ENCODE results near the gene PCDHGC4. TPM values are rescaled to one million over a fixed set of nuclear protein-coding genes. Genes with fewer than 3 reads are reported as not detected.

Gene PCDHGC4
- polyA plus RNA-seq, 2 donors: 0.05 to 0.45 TPM

Other genes with a start within 250 kb of the PCDHGC4 start
- under 1 TPM; 0.37 to 0.80 TPM for gene PCDHB15, start 239.6 kb upstream of the PCDHGC4 start, polyA plus RNA-seq
- gene SLC25A2, start 181.0 kb upstream of the PCDHGC4 start, polyA plus RNA-seq: under 1 TPM; 0.05 to 0.29 TPM
- 10 to 100 TPM; 22.5 to 35.3 TPM for gene TAF7, start 164.2 kb upstream of the PCDHGC4 start, polyA plus RNA-seq
- under 1 TPM; 0.13 to 0.22 TPM for gene PCDHGA1, start 154.5 kb upstream of the PCDHGC4 start, polyA plus RNA-seq
- gene PCDHGA2, start 146.3 kb upstream of the PCDHGC4 start, polyA plus RNA-seq: under 1 TPM; 0.14 to 0.27 TPM
- under 1 TPM; 0.08 to 0.12 TPM for gene PCDHGA3, start 141.2 kb upstream of the PCDHGC4 start, polyA plus RNA-seq
- under 1 TPM; 0.19 to 0.39 TPM for gene PCDHGB1, start 134.9 kb upstream of the PCDHGC4 start, polyA plus RNA-seq
- gene PCDHGA4, start 130.0 kb upstream of the PCDHGC4 start, polyA plus RNA-seq: under 1 TPM; 0.11 to 0.12 TPM
- under 1 TPM; 0.20 to 0.39 TPM for gene PCDHGB2, start 125.0 kb upstream of the PCDHGC4 start, polyA plus RNA-seq
- gene PCDHGA5, start 120.9 kb upstream of the PCDHGC4 start, polyA plus RNA-seq: under 1 TPM; 0.14 to 0.28 TPM
- gene PCDHGB3, start 114.8 kb upstream of the PCDHGC4 start, polyA plus RNA-seq: under 1 TPM; 0.13 to 0.37 TPM
- under 1 TPM; 0.36 to 0.63 TPM for gene PCDHGA6, start 111.1 kb upstream of the PCDHGC4 start, polyA plus RNA-seq
- under 1 TPM; 0.24 to 0.53 TPM for gene PCDHGA7, start 102.3 kb upstream of the PCDHGC4 start, polyA plus RNA-seq
- gene PCDHGB4, start 97.3 kb upstream of the PCDHGC4 start, polyA plus RNA-seq: under 1 TPM; 0.36 to 0.37 TPM
- under 1 TPM; 0.06 to 0.29 TPM for gene PCDHGA8, start 92.4 kb upstream of the PCDHGC4 start, polyA plus RNA-seq
- gene PCDHGB5, start 87.1 kb upstream of the PCDHGC4 start, polyA plus RNA-seq: 1 to 10 TPM; 1.0 to 1.7 TPM
- under 1 TPM; 0.54 to 0.83 TPM for gene PCDHGA9, start 82.3 kb upstream of the PCDHGC4 start, polyA plus RNA-seq
- gene PCDHGB6, start 77.0 kb upstream of the PCDHGC4 start, polyA plus RNA-seq: under 1 TPM; 0.60 to 0.92 TPM
- 1 to 10 TPM; 1.1 to 1.2 TPM for gene PCDHGA10, start 72.0 kb upstream of the PCDHGC4 start, polyA plus RNA-seq
- 1 to 10 TPM; 1.2 to 1.4 TPM for gene PCDHGB7, start 67.4 kb upstream of the PCDHGC4 start, polyA plus RNA-seq
- gene PCDHGA11, start 64.0 kb upstream of the PCDHGC4 start, polyA plus RNA-seq: under 1 TPM; 0.44 to 0.75 TPM
- under 1 TPM; 0.34 to 0.65 TPM for gene PCDHGA12, start 54.5 kb upstream of the PCDHGC4 start, polyA plus RNA-seq
- gene PCDHGC3, start 9.1 kb upstream of the PCDHGC4 start, polyA plus RNA-seq: 10 to 100 TPM; 25.8 to 32.1 TPM
- under 1 TPM; 0.05 to 0.43 TPM for gene PCDHGC5, start 4.1 kb downstream of the PCDHGC4 start, polyA plus RNA-seq
- gene DIAPH1, start 134.0 kb downstream of the PCDHGC4 start, polyA plus RNA-seq: 10 to 100 TPM; 84.2 to 84.5 TPM
- gene HDAC3, start 151.8 kb downstream of the PCDHGC4 start, polyA plus RNA-seq: 10 to 100 TPM; 38.9 to 46.3 TPM
- 1 to 10 TPM; 6.3 to 6.7 TPM for gene RELL2, start 152.0 kb downstream of the PCDHGC4 start, polyA plus RNA-seq
- 10 to 100 TPM; 10.3 to 16.2 TPM for gene FCHSD1, start 166.4 kb downstream of the PCDHGC4 start, polyA plus RNA-seq
- gene ARAP3, start 197.2 kb downstream of the PCDHGC4 start, polyA plus RNA-seq: 1 to 10 TPM; 2.9 to 4.0 TPM

Measured in esophagus (tissue), 2 donors.